B cell (primary cell): ENCODE measurements around the gene OPTN. TPM values are rescaled to one million over a fixed set of nuclear protein-coding genes. Genes with fewer than 3 reads are reported as not detected.
A peak's percentile ranks its signal among the peaks of the same experiment; 100 is the strongest.

Experiments used
- ATAC-seq: fragments of 200-7000 bp; cut with Tn5 transposase; one replicate; pipeline ENCODE4 v1.10.0; 2021; ENCODE audit warnings: low read depth, mild to moderate bottlenecking, moderate number of reproducible peaks, moderate library complexity
- CTCF ChIA-PET: fragments of 350-600 bp; sonication (Branson Sonifier 250); formaldehyde crosslinking; loops from one replicate; lab custom pipeline; 2021; ENCODE audit warnings: antibody characterized with exemption, inconsistent platforms; lab: Charles Lee
- POLR2A ChIA-PET: fragments of 350-600 bp; sonication (Branson Sonifier 250); formaldehyde crosslinking; loops from one replicate; lab custom pipeline; 2021; ENCODE audit warnings: antibody characterized with exemption; lab: Charles Lee
- DNase-seq: peaks from one replicate; pipeline ENCODE4 v3.0.0; 2013
- H2AFZ ChIP-seq: 2 replicates; pipeline ENCODE4 v1.6.1; 2012; ENCODE audit warnings: mild to moderate bottlenecking, low read depth, low read length; ENCODE audit not compliant: insufficient read depth, poor library complexity, severe bottlenecking
- H3K27ac ChIP-seq, 2 donors: 1 replicate in 1 of 2; 2 replicates in 1 of 2; pipeline ENCODE4 v1.5.1; 2012 to 2013; ENCODE audit warnings: low read length in 2 of 2, mild to moderate bottlenecking in 2 of 2, moderate library complexity in 1 of 2
- H3K27me3 ChIP-seq, 4 experiments: fragments of 200-600 bp in 1 of 4; sonication (generic) in 1 of 4; replicated peaks in 1 of 4; 1 replicate in 2 of 4; 2 replicates in 2 of 4; pipeline versions ENCODE4 v1.6.1 to v1.7.0; 2013 to 2016; ENCODE audit warnings: low read length in 3 of 4, mild to moderate bottlenecking in 2 of 4, mixed read lengths in 1 of 4, moderate library complexity in 1 of 4; ENCODE audit not compliant: insufficient read depth in 4 of 4, control insufficient read depth in 3 of 4; ENCODE audit errors: control extremely low read depth in 1 of 4
- H3K36me3 ChIP-seq, 2 experiments: replicated peaks in 1 of 2; 1 replicate in 1 of 2; 2 replicates in 1 of 2; pipeline versions ENCODE4 v1.6.1 to v1.7.1; 2013; ENCODE audit warnings: low read length in 1 of 2; ENCODE audit not compliant: insufficient read depth in 2 of 2, control insufficient read depth in 1 of 2; ENCODE audit errors: control extremely low read depth in 1 of 2, extremely low read depth in 1 of 2
- H3K4me1 ChIP-seq, 2 donors: fragments of 200-600 bp in 1 of 2; sonication (generic) in 1 of 2; 1 replicate in 1 of 2; 2 replicates in 1 of 2; pipeline versions ENCODE4 v1.5.1 to v1.6.1; 2013 to 2017; ENCODE audit warnings: low read length in 2 of 2; ENCODE audit not compliant: control insufficient read depth in 2 of 2, insufficient read depth in 2 of 2
- H3K4me2 ChIP-seq: replicated peaks from 2 replicates; pipeline ENCODE3; 2012; ENCODE audit warnings: mild to moderate bottlenecking, low read depth, low read length; ENCODE audit not compliant: poor library complexity, severe bottlenecking
- H3K4me3 ChIP-seq, 5 experiments: fragments of 200-600 bp in 1 of 5; sonication (generic) in 1 of 5; 1 replicate in 3 of 5; 2 replicates in 2 of 5; pipeline versions ENCODE4 v1.5.1 to v1.7.0; 2011 to 2016; ENCODE audit warnings: low read length in 4 of 5, mild to moderate bottlenecking in 4 of 5, low read depth in 2 of 5, control low read depth in 1 of 5, moderate library complexity in 1 of 5; ENCODE audit not compliant: insufficient read depth in 1 of 5; ENCODE audit errors: control extremely low read depth in 1 of 5, extremely low read depth in 1 of 5
- H3K79me2 ChIP-seq: fragments of 200-600 bp; sonication (generic); one replicate; pipeline ENCODE4 v1.6.0; 2016; ENCODE audit warnings: low read length; ENCODE audit not compliant: control insufficient read depth, insufficient read depth
- H3K9ac ChIP-seq: fragments of 200-600 bp; sonication (generic); 2 replicates; pipeline ENCODE4 v1.6.1; 2017; ENCODE audit warnings: mild to moderate bottlenecking, low read length, moderate library complexity
- H3K9me3 ChIP-seq, 3 donors: one replicate each; pipeline versions ENCODE4 v1.6.1 to v1.7.1; 2013; ENCODE audit warnings: low read length in 2 of 3; ENCODE audit not compliant: control insufficient read depth in 2 of 3, insufficient read depth in 1 of 3; ENCODE audit errors: control extremely low read depth in 1 of 3
- H4K20me1 ChIP-seq: 2 replicates; pipeline ENCODE4 v1.6.0; 2012; ENCODE audit warnings: mild to moderate bottlenecking, low read length; ENCODE audit not compliant: insufficient read depth, control insufficient read depth, poor library complexity, severe bottlenecking
- H3K27ac Mint-ChIP-seq: one replicate; pipeline ENCODE4 v1.8.0; 2021; ENCODE audit warnings: mixed read lengths
- H3K27me3 Mint-ChIP-seq: one replicate; pipeline ENCODE4 v1.8.0; 2021; ENCODE audit warnings: mixed read lengths
- H3K4me1 Mint-ChIP-seq: one replicate; pipeline ENCODE4 v1.8.0; 2021; ENCODE audit warnings: mixed read lengths
- H3K4me3 Mint-ChIP-seq: one replicate; pipeline ENCODE4 v1.8.0; 2021; ENCODE audit warnings: mixed read lengths
- H3K9me3 Mint-ChIP-seq: one replicate; pipeline ENCODE4 v1.8.0; 2022; ENCODE audit warnings: mixed read lengths; ENCODE audit not compliant: insufficient read depth
- CTCF ChIP-seq: fragments of 200-600 bp; IDR thresholded peaks from one replicate; pipeline ENCODE4 v1.8.0; 2022; ENCODE audit warnings: antibody characterized with exemption, mild to moderate bottlenecking
- EZH2 ChIP-seq: IDR thresholded peaks from 2 replicates; pipeline ENCODE4 v1.6.1; 2012; ENCODE audit warnings: borderline replicate concordance, low read depth, mild to moderate bottlenecking, moderate library complexity, low read length; ENCODE audit not compliant: insufficient read depth, poor library complexity, severe bottlenecking
- WGBS: methylation state at CpG from one replicate; pipeline ENCODE4 v1.1.5; 2013; ENCODE audit warnings: missing lambda C conversion rate; ENCODE audit not compliant: insufficient coverage; 5-methylcytosine and 5-hydroxymethylcytosine counted together
- intact Hi-C: fragments of 100-400 bp; cut with micrococcal nuclease; formaldehyde crosslinking; loops from one replicate; pipeline ENCODE4 v1.10.0; 2022
- polyA plus RNA-seq: library from polyadenylated mRNA; depleted of rRNA; stranded (reverse); fragments of >200 nt; gene quantifications from 2 replicates; pipeline ENCODE4 v1.2.3, GENCODE V29; 2012
- total RNA-seq, 2 donors: library from RNA; stranded (reverse); fragments of 120-200 nt in 1 of 2; gene quantifications; 1 replicate in 1 of 2; 2 replicates in 1 of 2; pipeline versions ENCODE4 v1.2.3 to v1.2.4, GENCODE V29; 2013 to 2022

The OPTN gene
- total and polyA plus RNA-seq, 2 donors (not counting 1 experiment from before 2014, with no cell fraction given): 5.2 to 42.8 TPM

GRCh38 chr10:13183625-13184024, 83.7 kb downstream of the OPTN start:
- Histone ChIP-seq H3K9me3 (peaks cover 0 to 4% (median 0%) of the 10 kb centered on the region in 3 donors), H3K4me1 (no peaks in the 10 kb centered on the region), H3K27ac (no peak overlapping the region), H3K27me3 (no peaks in the 10 kb centered on the region), H3K4me3 (no peak overlapping the region), H3K79me2 (no peaks in the 10 kb centered on the region), H3K9ac (no peak overlapping the region), H3K36me3 (no peaks in the 10 kb centered on the region), H2AFZ (no peak overlapping the region), H3K4me2 (no peak overlapping the region), H4K20me1 (no peaks in the 10 kb centered on the region)
- DNase-seq (peak; percentile 27), ATAC-seq (peak; percentile 24)
- TF ChIP-seq EZH2 (no peak), CTCF (no peak)
- POLR2A ChIA-PET: no interaction called here
- Mint-ChIP-seq H3K4me1 (peaks cover 4% of the 10 kb centered on the region), H3K4me3 (no peak overlapping the region), H3K9me3 (no peaks in the 10 kb centered on the region), H3K27me3 (no peaks in the 10 kb centered on the region), H3K27ac (no peak overlapping the region)
- intact Hi-C loops: no loop called here
- CTCF ChIA-PET: interaction anchor here (0.6 kb wide), 1 partner anchor 1480 kb away, joined by 4 read pairs; no protein-coding TSS in a partner anchor
- 23% methylated on average over 3 of the region's 5 CpGs for WGBS

- CTCF ChIA-PET: interaction anchor here (0.6 kb wide), 1 partner anchor 1480 kb away, joined by 4 read pairs; no protein-coding TSS in a partner anchor
- no peak overlapping the region for H3K27ac Mint-ChIP-seq
Observed at GRCh38 chr10:13184276-13184675, 84.3 kb downstream of the OPTN start.

More at GRCh38 chr10:13184276-13184675, 84.3 kb downstream of the OPTN start:
- no peaks in the 10 kb centered on the region for H3K4me1 ChIP-seq
- Mint-ChIP-seq H3K9me3 (no peaks in the 10 kb centered on the region), H3K4me1 (peaks cover 4% of the 10 kb centered on the region), H3K4me3 (no peak overlapping the region), H3K27me3 (no peaks in the 10 kb centered on the region)
- no peak overlapping the region for H3K27ac ChIP-seq
- H3K4me3 ChIP-seq: no peak overlapping the region
- no peaks in the 10 kb centered on the region for H3K79me2 ChIP-seq
- H4K20me1 ChIP-seq: no peaks in the 10 kb centered on the region
- DNase-seq (no peak), ATAC-seq (no peak)
- TF ChIP-seq CTCF (no peak), EZH2 (no peak)
- H3K27me3 ChIP-seq: no peaks in the 10 kb centered on the region
- POLR2A ChIA-PET: no interaction called here
- no peak overlapping the region for H3K4me2 ChIP-seq
- H2AFZ ChIP-seq: no peak overlapping the region
- peaks cover 0 to 4% (median 0%) of the 10 kb centered on the region in 3 donors for H3K9me3 ChIP-seq
- no peaks in the 10 kb centered on the region for H3K36me3 ChIP-seq
- intact Hi-C loops: no loop called here
- WGBS: no CpG with 5 or more reads among the region's 2 CpGs
- no peak overlapping the region for H3K9ac ChIP-seq
